Ovary (tissue), 9 donors: Measurements from ENCODE around the gene PHF11. TPM values are rescaled to one million over a fixed set of nuclear protein-coding genes. Genes with fewer than 3 reads are reported as not detected.
"Not testable (repeated sequence)": the region's sequence is repeated elsewhere in the genome, so short reads cannot be mapped to it uniquely, and the experiment has no call there.

Experiments used
- DNase-seq, 5 donors: peaks; one replicate each; pipeline ENCODE4 v3.0.0-alpha.2; 2019 to 2020
- H3K27ac ChIP-seq, 2 donors: fragments of 200-600 bp; one replicate each; pipeline versions ENCODE4 v1.5.1 to v1.8.0; 2019 to 2022
- H3K27me3 ChIP-seq: fragments of 200-600 bp; one replicate; pipeline ENCODE4 v1.8.0; 2022
- H3K36me3 ChIP-seq: fragments of 200-600 bp; sonication (generic); one replicate; pipeline ENCODE4 v1.5.1; 2019
- H3K4me1 ChIP-seq: one replicate; pipeline ENCODE4 v1.8.1; 2013; ENCODE audit warnings: mild to moderate bottlenecking, moderate library complexity; ENCODE audit not compliant: insufficient read depth
- H3K4me3 ChIP-seq: fragments of 200-600 bp; sonication (generic); one replicate; pipeline ENCODE4 v1.5.1; 2017
- H3K9me3 ChIP-seq, 2 donors: fragments of 200-600 bp in 1 of 2; sonication (generic) in 1 of 2; one replicate each; pipeline versions ENCODE4 v1.5.1 to v1.8.1; 2013 to 2019; ENCODE audit warnings: mild to moderate bottlenecking in 1 of 2, moderate library complexity in 1 of 2
- EP300 ChIP-seq: sonication (generic); formaldehyde crosslinking; IDR thresholded peaks from one replicate; pipeline ENCODE4 v1.6.1; 2017; ENCODE audit warnings: antibody characterized with exemption
- POLR2A ChIP-seq: fragments of 450-650 bp; IDR thresholded peaks from one replicate; pipeline ENCODE4 v1.6.1; 2017; ENCODE audit warnings: antibody characterized with exemption, mild to moderate bottlenecking, moderate library complexity
- WGBS, 3 donors: extraction: QIAGEN DNeasy Blood & Tissue Kit in 1 of 3; methylation state at CpG; one replicate each; pipeline versions ENCODE4 v1.1.5 to v1.1.7; 2013 to 2017; 5-methylcytosine and 5-hydroxymethylcytosine counted together
- intact Hi-C, 4 donors: fragments of 100-400 bp; cut with DNase I; formaldehyde crosslinking; loops; one replicate each; pipeline versions ENCODE4 v1.11.0 to v1.15.1; 2022 to 2023
- polyA plus RNA-seq, 2 donors: library from polyadenylated mRNA; stranded (reverse); fragments of 200-250 nt in 1 of 2; fragments of 350-450 nt in 1 of 2; fragmentation: Illumina TruSeq in 1 of 2; extraction: RNeasy Lipid Tissue Mini Kit (QIAGEN cat#74804) in 1 of 2; gene quantifications; one replicate each; pipeline ENCODE4 v1.2.3, GENCODE V29; 2013 to 2014
- total RNA-seq, 7 donors: library from RNA; depleted of rRNA in 2 of 7; stranded (reverse); fragments of >200 nt in 2 of 7; fragmentation: NEBNext Ultra II Directional in 3 of 7; extraction: Animal tissue kit (Norgen Biotek cat#: 25700) in 3 of 7; gene quantifications; one replicate each; pipeline versions ENCODE4 v1.1.0 to v1.2.4, GENCODE V29; 2016 to 2023
- TF ChIP-seq, protein P1 (sequence below), 3 donors: fragments of 450-650 bp in 2 of 3; fragments of 200-600 bp in 1 of 3; IDR thresholded peaks; one replicate each; pipeline versions ENCODE4 v1.5.1 to v1.8.0; 2016 to 2022; ENCODE audit warnings: antibody characterized with exemption in 3 of 3, mild to moderate bottlenecking in 1 of 3
- donor health status: DM: no; HTN: no; CAD: no; lungs with moderate emphysema.
- donor health status: DM: no; HTN: no; CAD: no.
- donor health status: Bipolar disorder and iron deficiency.
- donor health status: DM: yes; HTN: yes; CAD: no.
- donor health status: DM: no; HTN: no; CAD: no.
- donor health status: DM: yes; HTN: yes; CAD: no.

The PHF11 gene
- total and polyA plus RNA-seq, 9 donors = 25.5 to 57.0 (median 34.0) TPM

DNA sequence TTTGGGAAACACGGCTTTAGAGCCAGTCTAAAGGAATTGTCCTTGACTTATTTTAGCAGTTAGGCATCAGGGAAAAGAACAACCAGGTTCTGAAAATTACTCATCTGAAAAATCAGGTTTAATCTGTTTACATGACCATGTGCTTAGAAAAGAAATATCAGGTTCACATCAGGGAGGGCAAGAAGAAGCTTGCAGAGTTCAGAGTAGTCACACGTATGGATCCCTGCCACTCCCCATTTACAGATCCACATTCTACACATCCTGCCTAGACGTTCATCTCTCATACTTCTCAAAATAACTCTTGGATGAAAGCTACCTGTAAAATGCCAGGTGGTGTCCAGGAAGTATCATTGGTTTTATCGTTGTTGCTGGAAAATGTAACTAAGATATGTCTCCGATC lies 14.0 kb upstream of the PHF11 start:
- no peak overlapping the region for H3K4me3 ChIP-seq
- no peaks in the 10 kb centered on the region for H3K36me3 ChIP-seq
- H3K9me3 ChIP-seq = no peaks in the 10 kb centered on the region
- WGBS, 3 donors = 83 to 87% (median 85%) methylated on average over 5 of the region's 5 CpGs
- no peak for TF ChIP-seq POLR2A
- TF ChIP-seq EP300 = no peak
- TF ChIP-seq, protein P1, sequence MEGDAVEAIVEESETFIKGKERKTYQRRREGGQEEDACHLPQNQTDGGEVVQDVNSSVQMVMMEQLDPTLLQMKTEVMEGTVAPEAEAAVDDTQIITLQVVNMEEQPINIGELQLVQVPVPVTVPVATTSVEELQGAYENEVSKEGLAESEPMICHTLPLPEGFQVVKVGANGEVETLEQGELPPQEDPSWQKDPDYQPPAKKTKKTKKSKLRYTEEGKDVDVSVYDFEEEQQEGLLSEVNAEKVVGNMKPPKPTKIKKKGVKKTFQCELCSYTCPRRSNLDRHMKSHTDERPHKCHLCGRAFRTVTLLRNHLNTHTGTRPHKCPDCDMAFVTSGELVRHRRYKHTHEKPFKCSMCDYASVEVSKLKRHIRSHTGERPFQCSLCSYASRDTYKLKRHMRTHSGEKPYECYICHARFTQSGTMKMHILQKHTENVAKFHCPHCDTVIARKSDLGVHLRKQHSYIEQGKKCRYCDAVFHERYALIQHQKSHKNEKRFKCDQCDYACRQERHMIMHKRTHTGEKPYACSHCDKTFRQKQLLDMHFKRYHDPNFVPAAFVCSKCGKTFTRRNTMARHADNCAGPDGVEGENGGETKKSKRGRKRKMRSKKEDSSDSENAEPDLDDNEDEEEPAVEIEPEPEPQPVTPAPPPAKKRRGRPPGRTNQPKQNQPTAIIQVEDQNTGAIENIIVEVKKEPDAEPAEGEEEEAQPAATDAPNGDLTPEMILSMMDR (IDR thresholded peaks at IDR 0.05) = no peak
- H3K4me1 ChIP-seq = no peaks in the 10 kb centered on the region
- H3K27ac ChIP-seq = no peak overlapping the region
- no peak for DNase-seq
- intact Hi-C loops = no loop called here
- H3K27me3 ChIP-seq = no peaks in the 10 kb centered on the region

DNA sequence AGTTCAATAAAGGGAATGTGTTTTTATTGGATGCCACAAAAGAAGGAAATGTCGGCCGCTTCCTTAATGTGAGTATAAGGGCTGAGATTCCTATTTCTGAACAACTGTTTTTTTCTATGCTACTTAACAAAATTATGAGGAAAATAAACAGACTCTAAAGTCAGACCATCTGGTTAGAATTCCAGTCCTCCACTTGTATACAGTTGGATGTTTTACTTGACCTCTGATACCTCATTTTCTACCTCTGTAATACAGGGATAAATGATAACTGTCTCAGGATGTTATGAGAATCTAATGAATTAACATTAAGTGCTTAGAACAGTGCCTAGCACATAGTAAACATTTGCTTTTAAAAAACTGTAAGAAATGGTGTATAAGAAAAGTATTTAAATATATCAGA lies 7.2 kb upstream of the PHF11 start:
- Histone ChIP-seq H3K36me3 (no peaks in the 10 kb centered on the region), H3K4me3 (no peak overlapping the region), H3K27ac (no peak overlapping the region), H3K27me3 (no peaks in the 10 kb centered on the region), H3K9me3 (no peaks in the 10 kb centered on the region), H3K4me1 (no peaks in the 10 kb centered on the region)
- no peak for DNase-seq
- TF ChIP-seq EP300 = no peak
- WGBS, 3 donors = 92 to 96% (median 94%) methylated on average over 2 of the region's 2 CpGs
- intact Hi-C loops = no loop called here

DNA sequence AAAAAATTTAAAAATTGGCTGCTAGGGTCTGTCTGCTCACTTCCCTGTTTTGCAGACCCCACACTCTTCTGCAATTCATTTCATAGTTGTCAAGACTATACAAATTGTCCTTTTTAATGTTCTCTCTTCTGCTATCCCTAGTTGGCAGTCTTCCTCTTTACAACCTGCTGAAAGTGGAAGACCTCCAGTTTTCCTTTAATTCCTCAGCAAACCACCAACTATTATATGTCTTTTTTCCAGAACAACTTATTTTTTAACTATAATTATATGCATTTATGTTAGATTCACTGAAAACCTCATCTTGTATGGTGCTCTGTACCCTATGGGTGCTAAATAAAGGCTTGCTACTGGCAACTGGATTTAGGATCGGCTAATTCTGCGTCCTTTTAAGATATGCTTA lies 1.1 kb upstream of the PHF11 start:
- Histone ChIP-seq H3K36me3 (no peaks in the 10 kb centered on the region), H3K27ac (no peak overlapping the region), H3K9me3 (no peaks in the 10 kb centered on the region), H3K27me3 (no peaks in the 10 kb centered on the region), H3K4me3 (peak overlapping the region; percentile 42), H3K4me1 (no peaks in the 10 kb centered on the region)
- intact Hi-C loops = no loop called here
- no peak for TF ChIP-seq EP300
- TF ChIP-seq, protein P1 (IDR thresholded peaks at IDR 0.05) = no peak
- TF ChIP-seq POLR2A = no peak
- WGBS, 3 donors = 40 to 52% (median 44%) methylated on average over 2 of the region's 2 CpGs
- DNase-seq = no peak

DNA sequence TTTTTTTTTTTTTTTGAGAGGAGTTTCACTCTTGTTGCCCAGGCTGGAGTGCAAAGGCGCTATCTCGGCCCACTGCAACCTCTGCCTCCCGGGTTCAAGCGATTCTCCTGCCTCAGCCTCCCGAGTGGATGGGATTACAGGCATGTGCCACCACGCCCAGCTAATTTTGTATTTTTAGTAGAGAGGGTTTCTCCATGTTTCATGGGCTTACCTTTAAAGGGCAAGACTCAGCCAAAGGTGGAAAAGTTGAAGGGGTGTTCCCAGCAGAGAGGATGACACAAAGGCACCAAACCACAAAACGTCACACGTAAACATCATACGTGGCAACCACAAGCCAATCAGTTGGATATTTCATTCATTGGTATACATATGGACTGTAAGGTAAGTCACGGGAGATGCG lies 1.1 kb downstream of the PHF11 start:
- peak overlapping the region in 1 of 2 donors; percentile 90 for H3K27ac ChIP-seq
- H3K9me3 ChIP-seq, intact Hi-C loops, H3K4me1 ChIP-seq, H3K4me3 ChIP-seq, DNase-seq, H3K36me3 ChIP-seq, H3K27me3 ChIP-seq: not testable (repeated sequence)
- WGBS, 3 donors = 81 to 84% (median 82%) methylated on average over 11 of the region's 11 CpGs

DNA sequence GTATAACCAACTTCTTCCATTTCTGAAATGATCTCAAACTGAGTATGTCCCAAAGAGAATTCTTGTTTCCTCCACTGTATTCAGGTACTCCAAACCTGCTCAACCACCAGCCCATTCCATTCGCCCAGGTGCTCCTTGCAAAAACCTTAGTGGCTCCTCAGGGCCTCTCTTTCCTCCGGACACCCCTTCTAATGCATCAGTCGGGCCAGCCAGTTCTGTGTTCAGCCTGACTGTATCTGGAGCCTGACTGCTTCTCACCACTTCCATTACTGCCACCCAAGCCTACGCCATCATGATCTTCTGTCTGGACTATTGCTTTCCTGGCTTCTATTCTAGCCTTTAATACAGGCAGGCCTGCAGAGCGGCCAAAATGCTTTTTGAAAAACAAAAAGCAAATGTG lies 1.5 kb downstream of the PHF11 start:
- 79 to 90% (median 84%) methylated on average over 5 of the region's 5 CpGs for WGBS, 3 donors
- Histone ChIP-seq H3K4me3 (no peak overlapping the region), H3K36me3 (no peaks in the 10 kb centered on the region), H3K4me1 (no peaks in the 10 kb centered on the region), H3K27ac (no peak overlapping the region), H3K27me3 (no peaks in the 10 kb centered on the region), H3K9me3 (no peaks in the 10 kb centered on the region)
- TF ChIP-seq POLR2A = no peak
- TF ChIP-seq, protein P1 (IDR thresholded peaks at IDR 0.05) = no peak
- no peak for DNase-seq
- intact Hi-C loops = no loop called here

DNA sequence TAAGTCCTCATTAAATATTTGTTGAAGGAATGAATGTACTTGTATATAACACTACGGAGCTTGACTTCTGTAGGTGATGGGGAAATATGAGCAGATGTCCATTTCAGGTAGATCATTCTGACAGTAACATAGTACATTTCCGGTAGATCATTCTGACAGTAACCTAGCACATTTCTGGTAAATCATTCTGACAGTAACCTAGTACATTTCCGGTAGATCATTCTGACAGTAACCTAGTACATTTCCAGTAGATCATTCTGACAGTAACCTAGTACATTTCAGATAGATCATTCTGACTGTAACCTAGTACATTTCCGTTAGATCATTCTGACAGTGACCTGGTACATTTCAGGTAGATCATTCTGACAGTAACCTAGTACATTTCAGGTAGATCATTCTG lies 2.5 kb downstream of the PHF11 start:
- H3K9me3 ChIP-seq = no peaks in the 10 kb centered on the region
- 76 to 91% (median 79%) methylated on average over 4 of the region's 4 CpGs for WGBS, 3 donors
- H3K4me1 ChIP-seq = no peaks in the 10 kb centered on the region
- no peaks in the 10 kb centered on the region for H3K36me3 ChIP-seq
- H3K27ac ChIP-seq = no peak overlapping the region
- no peaks in the 10 kb centered on the region for H3K27me3 ChIP-seq
- intact Hi-C loops = no loop called here
- no peak overlapping the region for H3K4me3 ChIP-seq
- TF ChIP-seq POLR2A (no peak), EP300 (no peak)
- TF ChIP-seq, protein P1 (IDR thresholded peaks at IDR 0.05) = no peak
- DNase-seq = no peak
